ENCODE results near the gene SPRR1A.

GRCh38 chr1:152942161-152942560, 41.7 kb upstream of the SPRR1A start:
- TF ChIP-seq CTCF (conservative IDR thresholded peaks at IDR 0.05) (no peak), ZFX (IDR thresholded peaks at IDR 0.05) (no peak)
